GM21526 (cell line): Measurements from ENCODE around the gene FKBP11.

ENCODE experiments used
- ATAC-seq: cut with Tn5 transposase; IDR thresholded peaks from one replicate; pipeline ENCODE4 v1.9.1; 2021; ENCODE audit warnings: moderate library complexity; ENCODE audit not compliant: unreplicated experiment, low FRiP score

FKBP11 gene

DNA sequence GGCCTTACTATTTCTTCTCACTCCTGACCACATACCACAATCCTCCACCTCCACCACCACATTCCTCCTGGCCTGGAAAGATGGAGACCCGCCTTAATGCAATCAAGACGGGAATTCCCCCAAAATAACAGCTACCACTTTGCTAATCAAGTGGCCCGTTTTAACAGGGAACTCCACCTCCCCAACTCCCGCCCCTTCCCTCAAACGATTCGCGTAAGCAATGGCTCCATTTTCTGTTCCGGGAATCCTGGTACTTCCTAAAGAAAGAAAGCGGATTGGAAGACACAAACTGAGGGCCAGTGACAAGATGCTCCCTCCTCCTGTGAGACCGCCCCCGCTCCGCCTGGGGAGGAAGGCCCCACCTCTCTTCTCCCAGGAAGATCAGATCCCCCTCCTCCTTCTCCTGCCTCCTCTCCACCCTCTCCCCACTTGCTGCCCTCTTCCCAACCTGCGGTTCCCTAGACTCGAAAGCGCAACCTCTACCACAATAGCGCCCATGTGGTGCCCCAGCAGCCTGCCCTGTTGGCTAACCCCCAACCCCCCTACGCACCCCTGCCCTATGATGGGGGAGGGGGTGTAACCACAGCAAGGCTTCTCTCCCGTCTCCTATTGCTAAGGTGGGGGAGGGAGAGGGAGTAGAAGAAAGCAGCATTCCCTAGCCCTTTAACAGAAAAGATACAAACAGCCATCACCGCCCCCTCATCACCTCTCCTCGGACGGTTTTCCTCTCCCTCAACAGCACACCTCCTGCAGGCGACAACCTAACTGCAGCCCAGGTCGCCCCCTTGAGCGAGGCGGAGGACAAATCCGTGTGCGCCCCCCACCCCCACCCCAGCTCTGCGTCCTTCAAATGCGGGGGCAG is 31.2 kb upstream of the FKBP11 start:
- ATAC-seq: no peak

DNA sequence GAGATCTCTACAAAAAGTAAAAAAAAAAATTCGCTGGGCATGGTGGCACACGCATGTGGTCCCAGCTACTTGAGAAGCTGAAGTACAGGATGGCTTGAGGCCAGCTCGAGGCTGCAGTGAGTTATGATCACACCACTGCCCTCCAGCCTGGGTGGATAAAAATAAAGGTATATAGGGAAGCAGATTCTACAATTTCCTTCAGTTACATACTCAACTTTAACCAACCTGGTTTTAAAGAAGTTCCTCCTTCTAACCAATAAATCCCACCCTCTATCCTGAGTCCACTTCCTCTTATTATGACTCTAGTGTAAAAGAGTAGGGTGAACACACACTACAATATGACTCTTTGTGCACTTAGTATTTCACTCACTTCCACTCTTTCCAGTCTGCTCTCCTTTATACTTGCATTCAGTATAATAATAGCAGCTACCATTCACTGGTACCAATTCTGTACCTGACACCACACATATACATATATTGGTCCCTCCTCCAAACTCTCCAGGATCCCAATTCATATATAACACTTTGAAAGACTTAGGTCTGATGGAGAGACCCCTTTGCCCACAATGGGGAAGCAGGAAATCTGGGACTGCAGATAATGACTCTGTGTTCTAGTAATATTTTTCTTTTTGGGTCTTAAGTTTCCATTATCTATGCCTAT is 29.7 kb upstream of the FKBP11 start:
- no peak for ATAC-seq

DNA sequence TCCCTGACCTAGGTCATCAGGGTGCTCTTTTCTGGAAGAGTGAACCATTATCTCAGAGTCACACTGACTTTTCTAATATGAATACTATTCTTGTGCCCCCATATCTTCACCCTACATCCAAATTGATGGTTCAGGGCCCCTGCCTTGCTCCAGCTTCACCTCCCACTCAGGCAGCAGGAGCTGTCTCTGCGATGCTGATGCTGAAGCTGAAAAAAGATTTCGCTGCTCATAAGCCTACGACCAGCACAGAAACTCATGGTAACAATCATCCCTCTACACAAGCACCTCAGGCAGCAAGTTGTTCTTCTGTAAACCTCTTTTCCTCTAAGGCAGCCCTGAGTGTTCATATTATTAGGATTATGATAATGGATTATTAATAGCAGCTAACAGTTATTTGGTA is 28.8 kb upstream of the FKBP11 start:
- no peak for ATAC-seq

DNA sequence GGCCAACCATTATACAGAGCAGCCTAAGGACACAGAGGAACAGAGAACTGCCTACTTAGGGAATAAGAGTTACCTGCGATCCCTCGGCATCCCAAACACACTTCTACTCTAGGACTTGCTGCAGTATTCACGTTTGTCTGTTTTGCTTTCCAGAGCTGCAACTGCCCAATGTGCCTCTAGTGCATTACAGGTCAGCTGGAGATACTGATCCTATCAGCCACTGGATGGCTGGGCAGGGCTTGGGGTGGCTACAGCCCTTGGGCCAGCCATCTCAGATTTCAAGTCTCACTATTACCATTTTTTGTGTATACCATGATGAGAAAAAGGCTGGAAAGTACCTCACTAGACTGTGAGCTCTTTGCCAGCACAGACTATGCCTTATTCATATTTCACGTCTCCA is 27.4 kb upstream of the FKBP11 start:
- no peak for ATAC-seq

DNA sequence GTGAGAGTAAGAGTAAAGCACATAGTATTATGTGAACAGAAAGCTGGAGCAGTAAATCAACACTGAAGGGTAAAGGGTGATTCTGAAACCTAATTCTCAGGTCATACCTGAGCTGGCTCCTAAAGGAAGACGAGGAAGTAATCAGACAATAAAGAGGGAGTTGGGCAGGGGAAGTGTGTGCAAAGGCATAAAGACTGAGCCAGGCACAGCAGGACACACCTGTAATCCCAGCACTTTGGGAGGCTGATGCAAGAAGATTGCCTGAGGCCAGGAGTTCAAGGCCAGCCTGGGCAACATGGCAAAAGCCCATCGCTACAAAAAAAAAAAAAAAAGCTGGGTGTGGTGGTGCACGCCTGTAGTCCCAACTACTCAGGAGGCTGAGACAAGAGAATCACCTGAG is 22.4 kb upstream of the FKBP11 start:
- ATAC-seq: no peak

DNA sequence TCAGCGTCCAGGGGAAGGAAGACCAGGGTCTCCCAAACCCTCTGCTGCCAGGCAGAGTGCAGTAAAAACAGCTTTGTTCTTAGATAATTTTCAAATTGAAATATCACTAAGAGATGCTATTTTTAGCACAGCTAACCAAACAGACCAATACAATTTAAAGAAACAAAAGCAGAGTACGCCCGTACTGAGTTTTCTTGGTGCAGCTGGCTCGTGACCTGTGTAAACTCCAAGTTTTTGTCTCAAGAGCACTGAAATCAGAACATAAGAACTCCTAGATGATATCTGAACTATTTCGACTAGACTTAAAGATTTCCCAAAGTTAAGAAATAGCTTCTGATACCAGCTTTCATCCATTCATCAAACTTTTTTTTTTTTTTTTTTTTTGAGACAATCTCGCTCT is 21.7 kb upstream of the FKBP11 start:
- ATAC-seq: no peak

DNA sequence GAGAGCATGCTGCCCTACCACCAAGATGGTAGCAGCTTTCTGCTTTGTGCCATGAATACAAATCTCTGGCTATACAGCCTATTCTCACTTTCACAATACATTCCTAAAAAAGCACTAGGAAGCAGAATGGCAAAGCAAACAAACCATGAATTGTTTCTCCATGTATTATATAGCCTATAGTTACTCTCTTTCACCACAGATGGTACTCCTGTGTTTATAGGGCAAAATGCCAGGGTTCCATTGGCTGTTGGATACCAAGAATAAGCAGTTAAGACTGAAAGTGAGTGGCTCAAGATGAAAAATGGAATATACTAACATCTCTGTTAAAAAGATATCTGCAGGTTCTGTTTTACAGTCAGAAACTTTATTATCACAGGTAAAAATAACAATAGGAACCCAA is 20.9 kb upstream of the FKBP11 start:
- ATAC-seq: no peak

DNA sequence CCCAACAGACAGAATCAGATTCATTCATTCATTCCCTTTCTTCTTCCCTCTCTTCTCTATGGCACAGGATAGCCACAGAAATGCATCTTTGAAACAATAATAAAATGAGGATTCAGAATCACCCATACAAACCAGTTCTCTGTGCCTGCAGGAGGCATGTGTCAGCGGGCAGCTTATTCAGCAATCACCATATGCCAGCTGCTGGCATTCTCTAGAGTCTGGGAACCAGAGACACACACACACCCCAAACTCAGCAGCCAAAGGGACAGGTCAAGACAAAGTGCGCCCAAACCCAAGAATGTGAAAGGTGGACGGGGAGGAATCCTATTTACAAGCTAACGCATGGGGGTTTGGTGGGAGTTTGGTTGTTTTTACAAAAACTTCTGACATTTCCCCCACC is 17.9 kb upstream of the FKBP11 start:
- no peak for ATAC-seq

DNA sequence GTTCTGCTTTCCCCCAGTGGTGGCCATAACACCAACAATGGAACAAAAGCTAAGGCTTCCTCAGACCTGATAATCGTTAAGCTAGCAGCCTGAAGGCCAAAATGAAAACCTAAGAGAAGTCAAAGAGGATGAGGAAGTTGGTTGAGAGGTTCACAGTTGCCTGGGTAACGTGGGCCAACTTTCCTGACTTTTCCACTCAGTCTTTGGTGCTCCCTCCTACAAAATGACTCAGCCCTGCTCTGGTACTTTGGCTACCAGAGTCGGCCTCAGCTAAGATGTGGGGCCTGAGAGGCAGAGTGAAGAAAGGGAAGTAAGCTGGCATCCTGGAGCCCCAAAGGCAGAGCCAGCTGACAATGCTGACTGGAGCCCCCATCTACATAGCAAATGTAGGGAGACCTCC is 14.9 kb upstream of the FKBP11 start:
- no peak for ATAC-seq

DNA sequence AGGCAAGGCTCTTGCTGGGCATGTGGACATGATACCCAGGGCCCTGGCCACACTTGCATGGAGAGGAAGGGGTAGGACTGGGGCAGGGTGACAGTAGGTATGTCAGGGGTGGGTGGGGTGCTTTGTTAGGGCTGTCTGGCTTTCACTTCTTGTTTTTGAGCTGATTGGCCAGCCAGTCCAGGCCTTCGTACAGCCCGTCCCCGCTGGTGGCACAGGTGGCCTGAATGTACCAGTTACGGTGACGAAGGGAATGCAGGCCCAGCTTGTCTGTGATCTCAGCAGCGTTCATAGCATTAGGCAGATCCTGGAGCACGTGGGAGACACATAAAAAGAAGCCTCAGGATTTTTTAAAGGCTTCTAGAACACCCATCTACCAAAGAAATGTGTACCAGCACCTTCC is 13.5 kb upstream of the FKBP11 start:
- no peak for ATAC-seq

DNA sequence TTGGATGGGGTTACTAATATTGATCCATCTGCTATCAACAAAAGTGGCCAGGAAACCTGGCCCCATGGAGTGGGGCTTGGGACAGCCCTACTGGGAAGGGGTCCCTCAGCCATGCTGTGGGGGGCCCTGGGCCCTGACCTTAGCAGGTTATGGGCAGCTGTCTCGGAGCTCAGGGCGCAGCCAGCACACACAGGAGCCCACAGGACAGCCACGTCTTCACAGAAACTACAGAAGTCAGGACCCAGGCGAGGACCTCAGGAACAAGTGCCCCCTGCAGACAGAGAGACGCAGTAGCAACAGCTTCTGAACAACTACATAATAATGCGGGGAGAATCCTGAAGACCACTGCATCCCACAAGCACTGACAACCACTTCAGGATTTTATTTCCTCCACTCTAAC is 11.9 kb upstream of the FKBP11 start:
- no peak for ATAC-seq

DNA sequence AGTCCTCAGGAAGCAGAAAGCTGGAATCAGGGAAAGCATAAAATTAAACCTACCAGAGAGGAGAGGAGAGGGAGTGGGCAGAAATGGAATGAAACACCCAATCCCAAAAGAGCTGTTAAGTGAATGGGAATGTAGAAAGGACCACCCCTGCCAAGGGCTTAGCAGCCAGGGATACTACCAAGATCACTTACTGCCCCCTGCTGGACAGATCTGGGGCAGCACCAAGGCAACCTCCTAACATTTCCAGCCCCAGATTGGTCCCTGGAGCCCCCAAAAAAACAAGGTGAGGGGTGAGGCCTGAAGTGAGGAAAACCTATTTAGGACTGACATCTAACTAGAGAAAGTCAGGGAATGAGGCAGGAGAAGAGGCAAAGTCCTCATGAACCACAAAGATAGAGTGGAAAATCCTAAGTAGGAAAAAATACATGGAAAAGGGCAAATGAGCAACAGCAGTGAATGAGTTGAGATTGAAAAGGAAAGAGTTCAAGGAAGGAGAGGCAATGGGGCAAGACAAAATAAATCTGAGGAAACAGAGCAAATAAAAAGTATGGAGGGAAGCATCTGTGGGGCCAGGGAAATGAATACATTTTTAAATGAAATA is 11.2 kb upstream of the FKBP11 start:
- ATAC-seq: no peak

DNA sequence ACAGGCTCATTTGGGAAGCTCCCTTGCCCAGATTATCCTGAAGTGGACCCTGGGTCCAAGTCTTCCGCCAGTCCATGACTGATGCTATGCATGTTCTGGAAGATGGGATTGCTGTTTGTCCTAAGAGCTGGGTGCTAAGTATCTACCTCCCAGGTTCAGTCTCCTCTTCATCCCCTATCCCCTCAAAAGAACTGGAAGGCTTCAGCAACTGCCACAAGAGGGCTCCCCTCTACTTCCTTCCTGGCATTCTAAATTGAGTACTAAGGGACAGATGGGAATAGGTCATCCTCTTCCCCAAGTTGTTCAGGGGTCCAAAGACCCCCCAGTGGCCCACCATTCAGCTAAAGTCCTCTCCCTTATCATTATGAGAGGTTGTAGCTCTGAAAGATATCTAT is 9.0 kb upstream of the FKBP11 start:
- no peak for ATAC-seq

DNA sequence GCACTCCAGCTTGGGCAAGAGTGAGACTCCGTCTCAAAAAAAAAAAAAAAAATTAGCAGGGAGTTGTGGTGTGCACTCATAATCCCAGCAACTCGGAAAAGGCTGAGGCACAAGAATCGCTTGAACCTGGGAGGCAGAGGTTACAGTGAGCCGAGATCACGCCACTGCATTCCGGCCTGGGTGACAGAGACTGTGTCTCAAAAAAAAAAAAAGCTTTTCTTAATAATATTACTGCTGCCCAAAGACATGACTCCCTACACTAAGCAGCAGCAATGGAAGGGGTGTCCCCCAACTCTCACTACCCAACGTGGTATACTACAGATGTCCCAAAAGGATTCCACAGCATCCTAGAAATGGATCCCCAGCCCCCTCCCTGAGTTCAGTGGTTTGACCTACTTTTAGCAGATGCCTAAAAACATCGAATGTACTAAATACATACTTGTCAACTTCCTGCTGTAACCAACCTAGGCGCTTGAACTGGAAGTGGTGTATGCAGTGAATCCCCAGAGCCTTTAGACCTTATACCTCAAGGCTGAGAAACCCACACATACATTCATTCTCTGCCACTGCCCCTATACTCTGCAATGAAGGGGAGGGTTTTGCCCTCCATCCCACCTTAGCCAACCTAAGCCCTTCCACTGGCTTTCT is 8.5 kb upstream of the FKBP11 start:
- ATAC-seq: no peak

DNA sequence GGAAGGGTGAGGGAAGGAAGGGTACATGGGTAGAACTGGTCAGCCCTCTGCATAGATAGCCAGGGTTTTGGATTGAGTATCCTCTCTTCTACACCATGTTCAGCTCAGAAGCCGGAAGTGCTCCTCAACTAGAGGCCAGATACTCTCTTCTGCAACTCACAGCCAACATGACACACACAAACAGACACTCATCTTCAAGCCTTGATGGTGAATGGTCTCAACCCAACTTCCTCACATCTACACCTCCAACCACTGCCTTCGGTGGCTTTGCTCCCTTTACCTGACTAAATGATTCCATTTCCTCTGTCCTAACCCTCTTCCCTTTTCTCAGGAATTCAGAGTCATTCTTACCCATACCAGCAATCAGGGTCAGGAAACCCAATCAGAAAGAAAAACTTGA is 7.6 kb upstream of the FKBP11 start:
- ATAC-seq: no peak

DNA sequence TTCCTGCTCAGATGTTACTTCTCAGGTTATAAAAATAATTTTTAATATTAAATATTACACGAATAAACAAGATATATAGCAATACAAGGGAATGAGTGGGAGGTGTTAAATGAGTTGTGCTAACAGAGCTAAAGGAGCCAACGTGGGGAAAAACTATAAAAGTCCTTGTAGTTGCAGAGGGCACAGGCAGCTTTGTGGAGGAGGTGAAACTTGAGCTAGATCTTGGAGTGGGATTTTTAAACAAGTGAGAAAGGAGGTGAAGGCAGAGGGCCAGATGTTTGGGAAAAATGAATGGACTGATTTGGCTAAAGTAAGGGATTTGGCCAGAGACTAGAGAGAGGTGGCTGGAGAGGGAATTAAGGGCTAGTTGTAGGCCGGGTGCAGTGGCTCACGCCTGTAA is 5.2 kb upstream of the FKBP11 start:
- ATAC-seq: no peak

DNA sequence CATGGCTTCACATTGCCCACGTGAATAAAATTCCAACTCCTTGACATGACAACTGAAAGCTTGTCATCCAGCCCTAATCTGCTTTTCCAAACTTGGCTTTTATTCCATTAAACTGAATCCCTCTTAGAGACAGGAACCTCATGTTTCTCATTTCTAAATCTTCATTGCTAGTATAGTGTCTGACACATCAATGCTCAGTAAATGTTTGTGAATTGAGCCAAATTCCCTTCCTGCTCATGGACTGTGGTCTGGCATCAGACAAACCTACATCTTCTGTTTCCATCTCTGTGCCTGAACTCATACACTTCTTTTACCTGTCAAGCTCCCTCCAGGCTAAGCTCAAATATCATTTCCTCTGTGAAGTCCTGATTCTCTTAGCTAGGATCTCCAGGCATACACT is 4.3 kb upstream of the FKBP11 start:
- ATAC-seq: no peak

DNA sequence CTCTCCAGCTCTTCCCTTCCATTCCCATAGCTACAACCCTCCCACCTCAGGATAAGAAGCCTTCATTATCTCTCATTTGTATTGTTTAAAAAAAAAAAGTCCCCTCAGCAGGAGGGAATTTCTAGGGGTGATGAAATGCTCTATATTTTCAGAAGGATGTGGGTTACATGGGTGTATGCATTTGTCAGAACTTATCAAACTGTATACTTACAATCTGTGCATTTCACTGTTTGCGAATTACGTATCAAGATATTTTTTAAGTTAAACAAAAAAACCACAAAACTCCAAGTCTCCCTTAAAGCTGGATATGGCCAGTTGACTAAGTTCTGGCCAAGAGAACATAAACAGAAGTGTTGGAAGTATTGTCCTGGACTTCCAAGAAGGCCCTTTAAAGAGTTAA is 2.0 kb upstream of the FKBP11 start:
- ATAC-seq: no peak

DNA sequence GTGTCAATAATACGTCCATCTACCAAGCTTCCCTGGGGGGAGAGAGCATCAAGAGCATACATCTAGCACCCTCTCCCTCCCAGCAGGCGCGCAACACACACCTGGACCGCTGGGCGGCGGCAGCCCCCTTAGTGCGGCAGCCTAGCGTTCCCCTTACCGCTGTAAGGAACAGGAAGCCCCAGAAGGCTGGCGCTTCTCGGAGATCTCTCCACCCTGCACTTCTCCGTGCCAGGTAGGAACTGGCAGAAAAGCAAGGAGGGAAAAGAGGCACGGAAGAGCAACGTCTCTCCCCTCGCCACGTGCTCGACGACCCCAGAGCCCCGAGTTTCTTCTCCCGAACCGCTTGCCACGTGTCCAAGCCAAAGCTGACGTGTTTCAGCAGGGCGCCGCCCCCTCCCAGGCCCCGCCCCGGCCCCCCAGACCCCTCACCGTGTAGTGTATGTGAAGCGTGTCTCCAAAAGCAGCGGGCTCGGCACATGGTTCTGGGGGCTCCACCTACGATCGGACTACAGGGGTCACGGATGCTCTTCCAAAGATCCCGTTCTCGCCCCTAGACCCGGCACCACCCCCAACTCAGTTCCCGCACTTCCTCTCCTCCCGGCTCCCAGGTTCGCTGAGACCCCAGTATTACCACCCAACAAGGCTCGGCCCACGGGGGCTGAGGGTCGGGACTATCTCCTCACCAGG is 532 bp downstream of the FKBP11 start:
- ATAC-seq: peak; percentile 78

DNA sequence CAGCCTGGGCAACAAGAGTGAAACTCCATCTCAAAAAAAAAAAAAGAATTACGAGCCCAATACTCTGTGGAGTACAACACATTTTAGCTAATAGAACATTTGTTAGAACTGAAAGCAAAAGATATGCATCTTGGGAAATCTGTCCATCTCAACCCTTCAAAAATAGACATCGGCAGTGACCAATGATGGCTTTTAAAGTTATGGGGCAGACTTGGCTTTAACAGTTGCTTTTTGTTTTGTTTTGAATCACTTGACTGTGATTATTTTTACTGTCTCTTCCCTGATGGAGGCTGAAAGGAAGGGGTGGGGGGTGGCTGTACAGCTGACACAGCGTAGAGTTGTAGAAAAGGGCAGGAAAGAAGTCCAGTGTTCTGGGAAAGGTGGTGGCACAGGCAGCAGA is 2.2 kb downstream of the FKBP11 start:
- no peak for ATAC-seq
